ENCODE data around the gene ATM. TPM values are rescaled to one million over a fixed set of nuclear protein-coding genes. Genes with fewer than 3 reads are reported as not detected.

ATM gene, protein sequence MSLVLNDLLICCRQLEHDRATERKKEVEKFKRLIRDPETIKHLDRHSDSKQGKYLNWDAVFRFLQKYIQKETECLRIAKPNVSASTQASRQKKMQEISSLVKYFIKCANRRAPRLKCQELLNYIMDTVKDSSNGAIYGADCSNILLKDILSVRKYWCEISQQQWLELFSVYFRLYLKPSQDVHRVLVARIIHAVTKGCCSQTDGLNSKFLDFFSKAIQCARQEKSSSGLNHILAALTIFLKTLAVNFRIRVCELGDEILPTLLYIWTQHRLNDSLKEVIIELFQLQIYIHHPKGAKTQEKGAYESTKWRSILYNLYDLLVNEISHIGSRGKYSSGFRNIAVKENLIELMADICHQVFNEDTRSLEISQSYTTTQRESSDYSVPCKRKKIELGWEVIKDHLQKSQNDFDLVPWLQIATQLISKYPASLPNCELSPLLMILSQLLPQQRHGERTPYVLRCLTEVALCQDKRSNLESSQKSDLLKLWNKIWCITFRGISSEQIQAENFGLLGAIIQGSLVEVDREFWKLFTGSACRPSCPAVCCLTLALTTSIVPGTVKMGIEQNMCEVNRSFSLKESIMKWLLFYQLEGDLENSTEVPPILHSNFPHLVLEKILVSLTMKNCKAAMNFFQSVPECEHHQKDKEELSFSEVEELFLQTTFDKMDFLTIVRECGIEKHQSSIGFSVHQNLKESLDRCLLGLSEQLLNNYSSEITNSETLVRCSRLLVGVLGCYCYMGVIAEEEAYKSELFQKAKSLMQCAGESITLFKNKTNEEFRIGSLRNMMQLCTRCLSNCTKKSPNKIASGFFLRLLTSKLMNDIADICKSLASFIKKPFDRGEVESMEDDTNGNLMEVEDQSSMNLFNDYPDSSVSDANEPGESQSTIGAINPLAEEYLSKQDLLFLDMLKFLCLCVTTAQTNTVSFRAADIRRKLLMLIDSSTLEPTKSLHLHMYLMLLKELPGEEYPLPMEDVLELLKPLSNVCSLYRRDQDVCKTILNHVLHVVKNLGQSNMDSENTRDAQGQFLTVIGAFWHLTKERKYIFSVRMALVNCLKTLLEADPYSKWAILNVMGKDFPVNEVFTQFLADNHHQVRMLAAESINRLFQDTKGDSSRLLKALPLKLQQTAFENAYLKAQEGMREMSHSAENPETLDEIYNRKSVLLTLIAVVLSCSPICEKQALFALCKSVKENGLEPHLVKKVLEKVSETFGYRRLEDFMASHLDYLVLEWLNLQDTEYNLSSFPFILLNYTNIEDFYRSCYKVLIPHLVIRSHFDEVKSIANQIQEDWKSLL (N-terminal part only)
- total RNA-seq = 93.8 TPM

DNA sequence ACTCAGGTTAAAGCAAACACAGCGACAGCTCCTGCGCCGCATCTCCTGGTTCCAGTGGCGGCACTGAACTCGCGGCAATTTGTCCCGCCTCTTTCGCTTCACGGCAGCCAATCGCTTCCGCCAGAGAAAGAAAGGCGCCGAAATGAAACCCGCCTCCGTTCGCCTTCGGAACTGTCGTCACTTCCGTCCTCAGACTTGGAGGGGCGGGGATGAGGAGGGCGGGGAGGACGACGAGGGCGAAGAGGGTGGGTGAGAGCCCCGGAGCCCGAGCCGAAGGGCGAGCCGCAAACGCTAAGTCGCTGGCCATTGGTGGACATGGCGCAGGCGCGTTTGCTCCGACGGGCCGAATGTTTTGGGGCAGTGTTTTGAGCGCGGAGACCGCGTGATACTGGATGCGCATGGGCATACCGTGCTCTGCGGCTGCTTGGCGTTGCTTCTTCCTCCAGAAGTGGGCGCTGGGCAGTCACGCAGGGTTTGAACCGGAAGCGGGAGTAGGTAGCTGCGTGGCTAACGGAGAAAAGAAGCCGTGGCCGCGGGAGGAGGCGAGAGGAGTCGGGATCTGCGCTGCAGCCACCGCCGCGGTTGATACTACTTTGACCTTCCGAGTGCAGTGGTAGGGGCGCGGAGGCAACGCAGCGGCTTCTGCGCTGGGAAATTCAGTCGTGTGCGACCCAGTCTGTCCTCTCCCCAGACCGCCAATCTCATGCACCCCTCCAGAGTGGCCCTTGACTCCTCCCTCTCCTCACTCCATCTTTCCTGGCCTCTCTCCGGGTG is at the start of gene ATM, which contains the start of gene NPAT:
Gene ATM, plus strand, starts transcription at position 494 of the 774 bp plus-strand sequence. CDS start 4,558 bp downstream, outside the sequence.
Gene NPAT, minus strand, starts transcription at position 65 of the 774 bp plus-strand sequence. CDS start 102 bp downstream, outside the sequence.
- DNase-seq = peak; percentile 100

DNA sequence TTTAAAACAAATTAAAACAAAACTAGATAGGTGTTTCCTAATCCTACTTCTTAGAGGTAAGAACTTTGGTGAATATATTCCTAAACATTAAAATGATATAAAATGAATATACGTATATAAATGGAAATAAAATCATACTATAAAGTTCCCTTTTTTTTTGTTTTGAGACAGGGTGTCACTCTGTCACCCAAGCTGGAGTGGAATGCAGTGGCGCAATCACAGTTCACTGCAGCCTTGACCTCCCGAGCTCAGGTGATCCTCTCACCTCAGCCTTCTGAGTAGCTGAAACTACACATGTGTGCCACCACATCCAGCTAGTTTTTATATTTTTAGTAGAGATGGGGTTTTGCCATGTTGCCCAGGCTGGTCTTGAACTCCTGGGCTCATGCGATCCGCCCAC is 45.3 kb upstream of the ATM start:
- DNase-seq = no peak

DNA sequence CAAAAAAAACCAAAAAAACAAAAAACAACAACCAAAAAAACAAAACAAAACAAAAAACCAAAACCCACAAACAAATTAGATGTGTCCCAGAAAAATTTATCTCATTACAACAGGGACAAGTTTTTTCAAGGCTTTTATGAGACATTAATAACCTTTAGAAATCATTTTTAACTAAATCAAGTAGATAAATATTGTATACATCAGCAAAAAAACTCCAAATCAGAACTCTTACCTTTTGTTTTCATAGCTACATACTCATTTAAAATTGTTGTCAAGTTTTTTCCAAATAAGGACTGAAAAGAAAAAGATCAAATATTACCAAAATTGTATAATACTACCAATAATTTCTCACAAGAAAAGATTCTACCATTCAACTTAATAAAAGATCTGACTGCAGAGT is 29.1 kb upstream of the ATM start:
- no peak for DNase-seq

DNA sequence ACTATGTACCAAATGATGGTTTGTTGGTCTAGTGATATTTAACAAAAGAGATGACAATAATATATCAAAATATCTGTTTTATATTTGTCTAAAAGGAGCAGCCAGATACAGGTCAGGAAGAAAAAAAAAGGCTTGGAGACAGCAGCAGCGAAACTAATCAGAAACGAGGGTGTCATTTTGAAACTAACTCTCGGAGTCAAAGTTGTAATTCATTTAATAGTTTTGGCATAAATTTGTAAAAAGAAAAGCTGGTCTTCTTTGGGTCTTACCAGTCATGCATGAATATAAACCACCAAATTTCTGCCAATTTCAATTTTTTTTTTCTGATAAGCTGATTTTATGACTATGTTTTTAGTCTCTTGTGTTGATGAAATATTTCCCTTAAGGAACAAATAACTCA is 26.0 kb upstream of the ATM start:
- DNase-seq = no peak

DNA sequence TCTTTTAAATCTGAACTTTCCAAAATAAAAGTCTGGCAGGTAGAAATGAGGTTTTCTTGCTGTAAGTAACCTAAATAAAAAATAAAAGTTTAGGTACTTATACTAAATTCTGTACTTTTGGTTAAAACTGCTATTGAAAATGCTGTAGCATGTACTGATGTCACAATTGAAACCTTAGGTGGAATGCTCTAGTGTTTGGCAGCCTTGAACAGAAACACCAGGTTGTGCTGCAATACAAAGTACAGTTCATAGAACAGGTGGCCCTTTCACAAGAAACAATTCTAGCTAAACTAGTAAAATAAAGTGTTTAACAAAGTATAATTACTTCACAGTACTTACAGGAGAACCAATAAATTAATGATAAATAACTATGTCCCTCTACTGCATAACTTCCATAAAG is 25.5 kb upstream of the ATM start:
- DNase-seq = no peak

DNA sequence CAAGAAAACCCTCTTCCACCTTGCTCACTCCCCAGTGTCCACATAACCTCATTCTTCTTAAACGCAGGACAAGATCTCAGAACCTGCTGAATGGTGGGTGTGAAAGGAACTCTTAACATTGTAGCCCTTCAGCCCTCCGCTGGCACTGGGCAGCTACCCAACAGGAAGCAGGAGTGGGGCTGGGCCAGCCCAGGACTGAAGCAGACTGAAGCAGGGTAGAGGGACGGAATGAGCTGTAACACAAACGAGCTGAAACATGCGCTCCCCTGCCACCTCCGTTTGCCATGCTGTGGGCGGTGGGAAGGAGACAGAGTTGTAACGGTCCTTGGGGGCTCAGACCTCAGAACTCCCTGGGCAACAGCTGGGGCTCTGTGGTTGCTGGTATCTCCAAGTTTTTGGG is 24.0 kb upstream of the ATM start:
- DNase-seq = no peak

DNA sequence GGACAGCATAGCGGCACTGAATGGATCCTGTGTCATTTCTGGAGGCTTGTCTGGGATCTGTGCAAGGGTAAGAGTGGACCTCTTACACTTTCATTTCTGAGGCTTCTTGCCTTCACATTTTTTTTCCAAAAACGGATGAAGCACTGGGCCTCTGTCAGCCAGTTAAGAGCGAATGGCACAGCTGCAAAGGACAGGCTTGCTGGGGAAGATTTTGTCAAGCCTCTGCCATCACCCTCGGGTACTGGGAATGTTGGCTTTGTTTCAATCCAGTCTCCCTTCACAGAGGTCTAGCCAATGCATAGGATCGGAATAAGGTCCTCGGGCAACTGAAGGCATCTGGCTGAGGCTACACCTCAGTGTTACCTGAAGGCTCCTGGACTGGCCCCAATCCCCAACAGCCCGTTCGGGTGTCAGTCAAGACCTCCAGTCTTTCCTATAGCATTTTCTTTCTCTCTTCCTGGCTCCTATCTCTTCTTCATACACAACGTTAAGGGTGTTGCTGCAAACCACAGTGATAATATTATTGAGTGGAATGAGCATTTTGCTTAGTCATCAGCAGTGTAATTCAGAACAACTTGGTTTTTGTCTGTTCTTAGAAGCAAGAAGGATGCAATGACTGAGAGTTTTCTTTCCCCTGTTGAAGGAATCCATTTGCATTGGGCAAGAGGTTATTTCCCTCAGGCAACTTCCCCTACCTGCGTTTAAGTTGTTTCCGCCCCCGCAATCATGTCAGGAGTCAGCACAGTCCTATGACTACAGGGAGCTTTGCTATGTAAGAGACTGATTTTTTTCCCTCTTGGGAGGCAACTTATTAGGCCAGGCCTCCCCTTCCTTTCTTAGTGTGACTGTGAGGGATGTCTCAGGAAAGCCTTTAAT is 23.2 kb upstream of the ATM start:
- no peak for DNase-seq

DNA sequence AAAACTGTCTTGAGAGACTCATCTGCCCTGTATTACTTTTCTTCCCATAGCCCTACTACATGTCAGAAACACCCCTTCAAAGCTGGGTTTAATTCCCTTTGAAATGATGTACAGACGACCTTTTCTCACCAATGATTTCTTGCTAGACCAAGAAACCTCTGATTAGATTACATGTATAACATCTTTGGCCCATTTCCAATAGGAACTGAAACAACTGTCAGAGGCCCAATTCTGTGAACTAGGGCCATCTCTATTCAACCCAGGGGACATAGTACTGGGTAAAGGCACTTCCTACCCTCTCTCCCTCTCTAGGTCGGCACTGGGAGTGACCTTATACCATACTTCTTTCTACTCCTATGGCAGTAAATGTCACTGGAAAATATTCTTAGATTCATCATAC is 19.8 kb upstream of the ATM start:
- DNase-seq = no peak

DNA sequence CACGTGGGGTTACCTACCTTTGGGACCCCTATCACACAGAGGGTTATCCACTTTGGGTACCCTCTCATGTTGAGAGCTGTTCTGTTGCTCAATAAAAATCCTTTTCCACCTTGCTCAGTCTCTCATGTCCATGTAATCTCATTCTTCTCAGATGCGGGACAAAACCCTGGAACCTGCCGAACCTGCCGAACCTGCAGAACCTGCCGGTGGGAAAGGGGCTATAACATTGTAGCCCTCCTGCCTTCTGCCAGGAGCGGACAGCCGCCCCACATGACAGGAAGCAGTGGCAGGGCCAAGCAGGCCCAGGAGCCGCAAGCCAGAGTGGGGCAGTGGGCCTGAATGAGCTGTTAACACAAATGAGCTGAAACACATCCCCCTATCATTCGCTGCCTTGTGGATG is 18.5 kb upstream of the ATM start:
- DNase-seq = no peak

DNA sequence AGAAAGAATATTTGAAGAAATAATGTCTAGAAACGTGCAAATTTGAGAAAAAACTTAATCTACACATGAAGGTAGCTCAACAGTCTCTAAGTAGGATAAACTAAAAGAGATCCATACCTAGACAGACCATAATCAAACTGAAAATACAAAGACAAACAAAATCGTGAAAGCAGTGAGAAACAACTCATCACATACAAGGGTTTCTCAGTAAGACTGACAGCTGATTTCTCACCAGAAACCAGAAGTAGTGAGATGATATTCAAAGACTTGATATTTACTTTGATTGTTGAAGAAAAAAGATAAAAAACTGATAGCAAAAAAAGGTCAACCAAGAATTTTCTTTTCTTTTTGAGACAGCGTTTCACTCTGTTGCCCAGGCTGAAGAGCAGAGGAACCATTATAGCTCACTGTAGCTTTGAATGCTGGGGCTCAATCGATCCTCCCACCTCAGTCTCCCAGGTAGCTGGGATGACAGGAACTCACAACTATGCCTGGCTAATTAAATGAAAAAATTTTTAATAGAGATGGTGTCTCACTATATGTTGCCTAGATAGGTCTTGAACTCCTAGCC is 17.9 kb upstream of the ATM start:
- no peak for DNase-seq

DNA sequence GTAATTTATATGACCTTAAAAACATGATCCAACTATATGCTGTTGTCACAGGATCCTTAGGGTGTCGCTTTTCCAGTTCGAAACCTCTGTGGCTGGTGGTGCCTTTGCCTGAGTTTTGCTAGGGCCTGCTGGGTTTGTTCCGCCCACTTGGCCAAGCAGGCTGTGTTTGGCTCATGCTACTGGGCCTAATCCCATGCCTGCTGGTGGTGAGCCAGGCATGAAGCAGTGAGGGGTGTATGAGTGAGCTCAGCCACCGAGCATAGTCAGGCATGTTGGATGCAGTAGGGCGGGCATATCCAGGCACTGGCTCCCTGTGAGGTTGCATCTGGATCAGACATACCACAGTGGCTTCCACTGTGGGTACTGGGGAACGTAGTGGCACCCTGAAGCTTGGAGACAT is 16.7 kb upstream of the ATM start:
- no peak for DNase-seq

DNA sequence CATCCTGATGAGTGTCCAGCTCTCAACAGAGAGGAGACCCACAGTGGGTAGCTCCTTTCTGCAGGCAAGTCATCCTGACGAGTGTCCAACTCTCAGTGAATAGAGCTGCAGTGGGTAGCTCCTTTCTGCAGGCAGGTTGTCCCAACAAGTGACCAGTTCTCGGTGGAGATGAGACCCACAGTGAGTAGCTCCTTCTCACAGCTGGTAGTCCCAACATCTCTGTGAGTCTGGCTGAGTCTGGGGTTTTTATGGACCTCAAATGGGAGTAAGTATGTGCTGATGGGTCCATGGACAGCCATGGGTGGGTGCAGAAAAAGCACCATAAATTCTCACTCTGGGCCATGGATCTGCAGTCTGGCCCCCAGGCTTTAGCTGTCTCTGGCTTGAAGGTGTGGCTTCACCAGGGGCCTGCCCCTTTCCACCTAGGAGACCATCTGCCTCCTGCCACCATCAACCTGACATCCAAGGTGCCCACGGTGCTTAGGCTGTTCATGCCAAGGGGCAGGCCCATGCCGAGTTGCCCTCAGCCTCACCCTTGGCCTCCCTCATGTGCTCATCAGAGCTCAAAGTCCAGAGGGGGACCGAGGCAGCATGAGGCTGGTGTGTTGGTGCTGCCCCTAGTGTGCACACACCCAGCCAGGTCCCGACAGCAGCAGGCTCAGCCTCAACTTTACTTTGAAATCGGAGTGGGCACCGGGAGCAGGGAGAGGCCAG is 15.7 kb upstream of the ATM start:
- no peak for DNase-seq

DNA sequence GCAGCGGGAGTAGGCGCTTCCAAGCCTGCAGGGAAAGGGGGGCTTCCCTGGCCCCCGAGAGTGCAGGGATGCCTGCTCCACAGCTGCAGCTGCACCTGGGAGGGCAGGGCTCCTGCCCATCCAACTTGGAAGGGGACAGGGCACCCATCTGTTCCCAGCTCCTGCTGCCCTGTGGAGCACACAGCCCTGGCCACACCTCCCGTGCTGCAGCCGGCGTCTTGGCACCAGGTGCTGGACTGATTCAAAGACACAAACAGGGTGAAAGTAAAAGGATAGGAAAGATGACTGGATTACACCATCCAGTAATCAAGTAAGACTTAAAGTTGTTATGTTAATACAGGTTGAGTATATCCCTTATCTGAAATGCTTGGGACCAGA is 15.2 kb upstream of the ATM start:
- DNase-seq = no peak

DNA sequence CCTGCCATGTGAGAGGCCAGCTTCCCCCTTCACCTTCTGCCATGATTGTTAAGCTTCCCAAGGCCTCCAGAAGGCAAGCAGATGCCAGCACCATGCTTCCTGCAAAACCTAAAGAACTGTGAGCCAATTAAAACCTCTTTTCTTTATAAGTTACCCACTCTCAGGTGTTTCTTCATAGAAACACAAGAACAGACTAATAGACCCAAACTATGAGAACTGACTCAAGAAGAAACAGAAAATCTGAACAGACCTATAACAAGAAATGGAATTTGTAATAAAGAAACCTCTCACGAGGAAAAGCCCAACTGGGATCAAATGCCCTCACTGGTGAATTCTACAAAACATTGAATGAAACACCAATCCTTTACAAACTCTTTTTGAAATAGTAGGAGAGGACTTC is 12.4 kb upstream of the ATM start:
- no peak for DNase-seq

DNA sequence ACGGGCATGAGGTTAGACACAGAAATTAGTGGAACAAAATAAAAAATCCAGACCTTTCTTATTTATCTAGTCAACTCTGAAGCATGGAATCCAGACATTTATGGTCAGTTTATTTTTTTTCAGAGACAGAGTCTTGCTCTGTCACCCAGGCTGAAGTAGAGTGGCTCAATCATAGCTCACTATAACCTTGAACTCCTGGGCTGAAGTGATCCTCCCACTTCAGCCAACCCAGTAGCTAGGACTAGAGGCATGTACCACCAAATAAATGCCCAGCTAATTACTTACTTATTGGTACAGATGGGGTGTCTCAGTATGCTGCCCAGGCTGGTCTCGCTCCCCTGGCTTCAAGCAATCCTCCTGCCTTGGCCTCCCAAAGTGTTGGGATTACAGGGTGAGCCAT is 9.1 kb upstream of the ATM start:
- DNase-seq = no peak

DNA sequence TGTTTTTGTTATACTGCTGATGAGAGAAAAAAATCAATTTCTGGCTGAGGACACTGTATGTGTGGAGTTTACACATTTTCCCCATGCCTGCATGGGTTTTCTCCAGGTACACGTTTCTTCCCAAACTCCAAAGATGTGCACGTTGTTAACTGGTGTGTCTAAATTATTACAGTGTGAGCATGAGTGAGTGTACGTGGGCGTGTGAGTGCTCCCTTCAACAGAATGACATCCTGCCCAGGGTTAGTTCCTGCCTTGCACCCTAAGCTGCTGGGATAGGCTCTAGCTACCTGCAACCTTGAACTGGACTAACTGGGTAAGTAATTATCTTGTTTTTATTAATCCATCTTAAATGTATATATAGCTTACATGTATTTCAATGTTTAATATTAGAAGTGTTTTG is 5.9 kb upstream of the ATM start:
- no peak for DNase-seq

DNA sequence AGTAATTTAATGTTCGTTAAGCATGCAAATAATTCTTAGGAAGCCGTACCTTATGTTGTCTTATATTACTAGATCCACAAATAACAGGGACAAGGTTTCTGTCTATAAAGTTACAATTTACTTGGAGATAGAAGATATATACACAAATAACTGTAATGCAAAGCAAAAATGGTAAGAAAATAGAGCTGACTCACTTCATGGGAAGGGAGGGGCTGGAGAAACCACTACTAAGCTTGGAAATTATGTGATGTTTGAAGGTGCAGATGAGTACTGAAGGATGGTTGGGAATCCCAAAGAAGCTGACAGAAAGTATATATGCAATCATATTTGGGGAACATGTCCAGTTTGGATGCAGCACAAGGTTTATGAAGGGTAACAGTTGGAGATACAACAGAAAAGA is 4.4 kb upstream of the ATM start:
- DNase-seq = no peak

DNA sequence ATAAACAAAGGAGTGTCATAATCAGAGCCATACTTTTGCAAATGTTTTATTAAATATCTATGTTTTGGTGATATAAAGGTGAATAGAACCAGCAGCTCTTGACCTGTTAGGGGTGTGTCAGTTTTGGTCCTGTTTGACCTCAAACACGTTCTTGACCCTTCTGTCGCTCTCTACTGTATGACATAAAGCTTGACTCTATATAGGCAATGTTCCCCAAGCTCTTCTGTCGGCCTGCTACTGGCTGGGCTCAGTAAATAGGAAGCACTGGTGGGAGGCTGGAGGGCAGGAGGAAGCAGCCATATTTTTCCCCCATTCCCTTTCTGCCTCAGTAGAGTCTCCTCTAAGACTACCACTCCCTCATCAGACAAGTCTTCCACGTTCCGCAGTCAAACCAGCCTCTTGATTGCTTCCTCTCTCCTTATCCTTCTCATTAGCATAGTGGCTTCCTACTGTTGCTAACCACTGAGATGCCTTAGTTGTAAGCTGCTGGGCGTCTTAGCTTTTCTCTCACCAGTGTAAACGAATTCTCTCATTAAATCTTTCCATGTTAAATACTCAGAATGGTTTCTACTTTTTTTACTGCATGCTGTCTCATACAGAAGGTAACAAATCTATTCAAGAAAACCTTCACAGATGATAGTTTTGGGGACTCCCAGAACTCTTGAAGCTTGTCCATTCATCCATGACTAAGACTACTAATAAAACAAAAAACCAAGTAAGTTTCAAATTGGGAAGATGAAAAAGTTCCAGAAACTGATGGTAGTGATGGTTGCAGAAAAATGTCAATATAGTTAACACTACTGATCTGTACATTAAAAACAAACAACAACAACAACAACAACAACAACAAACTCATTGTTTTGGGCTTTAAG is 3.7 kb upstream of the ATM start:
- no peak for DNase-seq
